T-cell (primary cell): ENCODE measurements around the gene UGT2A3. TPM values are rescaled to one million over a fixed set of nuclear protein-coding genes. Genes with fewer than 3 reads are reported as not detected.

Source experiments
- ATAC-seq, 4 experiments: fragments of 200-7000 bp in 3 of 4; fragments of 150-1000 bp in 1 of 4; cut with Tn5 transposase; replicated peaks in 1 of 4; 1 replicate in 3 of 4; 2 replicates in 1 of 4; pipeline ENCODE4 v1.10.0; 2021; ENCODE audit warnings: moderate library complexity in 3 of 4, mild to moderate bottlenecking in 2 of 4, moderate number of reproducible peaks in 1 of 4
- CTCF ChIA-PET, 2 donors: fragments of 300-600 bp; sonication (Branson Sonifier 250); formaldehyde crosslinking; loops; one replicate each; lab custom pipeline; 2022; ENCODE audit warnings: antibody characterized with exemption in 2 of 2; lab: Charles Lee
- POLR2A ChIA-PET, 2 donors: fragments of 300-600 bp; sonication (Branson Sonifier 250); formaldehyde crosslinking; loops; one replicate each; lab custom pipeline; 2022; ENCODE audit warnings: antibody characterized with exemption in 2 of 2; lab: Charles Lee
- DNase-seq, 35 experiments: peaks; one replicate each; pipeline versions ENCODE4 v3.0.0 to v3.0.0-alpha.2; 2013 to 2023
- H3K27ac ChIP-seq: one replicate; pipeline ENCODE4 v1.5.1; 2013; ENCODE audit warnings: low read length
- H3K27me3 ChIP-seq, 2 experiments: replicated peaks in 1 of 2; 1 replicate in 1 of 2; 2 replicates in 1 of 2; pipeline versions ENCODE4 v1.6.1 to v1.7.0; 2013; ENCODE audit warnings: low read length in 1 of 2, mixed read lengths in 1 of 2; ENCODE audit not compliant: control insufficient read depth in 2 of 2, insufficient read depth in 2 of 2; ENCODE audit errors: extremely low read depth in 1 of 2
- H3K36me3 ChIP-seq, 2 donors: 1 replicate in 1 of 2; 2 replicates in 1 of 2; pipeline versions ENCODE4 v1.6.1 to v1.7.0; 2013; ENCODE audit warnings: low read length in 1 of 2; ENCODE audit not compliant: control insufficient read depth in 2 of 2, insufficient read depth in 1 of 2; ENCODE audit errors: extremely low read depth in 1 of 2
- H3K4me1 ChIP-seq, 2 experiments: 1 replicate in 1 of 2; 2 replicates in 1 of 2; pipeline versions ENCODE4 v1.6.1 to v1.7.0; 2013; ENCODE audit warnings: low read length in 2 of 2, mixed read lengths in 1 of 2; ENCODE audit not compliant: insufficient read depth in 2 of 2, control insufficient read depth in 1 of 2; ENCODE audit errors: extremely low read depth in 1 of 2
- H3K4me3 ChIP-seq, 2 donors: 1 replicate in 1 of 2; 2 replicates in 1 of 2; pipeline versions ENCODE4 v1.5.1 to v1.7.0; 2013; ENCODE audit warnings: mild to moderate bottlenecking in 2 of 2, low read length in 1 of 2, moderate library complexity in 1 of 2; ENCODE audit not compliant: control insufficient read depth in 1 of 2; ENCODE audit errors: extremely low read depth in 1 of 2
- H3K9me3 ChIP-seq: 2 replicates; pipeline ENCODE4 v1.7.0; 2013
- H3K27ac Mint-ChIP-seq, 2 donors: one replicate each; pipeline ENCODE4 v1.8.0; 2020 to 2021; ENCODE audit warnings: mild to moderate bottlenecking in 2 of 2, mixed read lengths in 2 of 2
- H3K27me3 Mint-ChIP-seq, 2 donors: one replicate each; pipeline ENCODE4 v1.8.0; 2021 to 2022; ENCODE audit warnings: mixed read lengths in 2 of 2
- H3K36me3 Mint-ChIP-seq: one replicate; pipeline ENCODE4 v1.8.0; 2021; ENCODE audit warnings: mixed read lengths
- H3K4me1 Mint-ChIP-seq, 3 donors: one replicate each; pipeline ENCODE4 v1.8.0; 2020 to 2022; ENCODE audit warnings: mixed read lengths in 3 of 3, mild to moderate bottlenecking in 1 of 3
- H3K4me3 Mint-ChIP-seq, 3 donors: one replicate each; pipeline ENCODE4 v1.8.0; 2020 to 2022; ENCODE audit warnings: mild to moderate bottlenecking in 3 of 3, mixed read lengths in 3 of 3, moderate library complexity in 3 of 3
- H3K9me3 Mint-ChIP-seq, 3 donors: one replicate each; pipeline ENCODE4 v1.8.0; 2020 to 2022; ENCODE audit warnings: mixed read lengths in 3 of 3
- WGBS: methylation state at CpG from one replicate; pipeline ENCODE4 v1.1.5; 2013; ENCODE audit warnings: missing lambda C conversion rate; ENCODE audit not compliant: insufficient coverage; 5-methylcytosine and 5-hydroxymethylcytosine counted together
- total RNA-seq, 35 experiments: library from RNA in 6 of 35; stranded (reverse) in 6 of 35; fragments of 120-200 nt in 1 of 35; gene quantifications; one replicate each; pipeline versions ENCODE4 v1.2.1 to v1.2.4 and lab custom pipeline; 2013 to 2026

Gene UGT2A3
- total RNA-seq (under 1 TPM in 1 of 5 donors, not detected in 4; 0.18 TPM), total RNA-seq (lab: John Stamatoyannopoulos, UW) (0 reads per million in 29 experiments)
- 0.98 TPM for total RNA-seq (2013)

DNA sequence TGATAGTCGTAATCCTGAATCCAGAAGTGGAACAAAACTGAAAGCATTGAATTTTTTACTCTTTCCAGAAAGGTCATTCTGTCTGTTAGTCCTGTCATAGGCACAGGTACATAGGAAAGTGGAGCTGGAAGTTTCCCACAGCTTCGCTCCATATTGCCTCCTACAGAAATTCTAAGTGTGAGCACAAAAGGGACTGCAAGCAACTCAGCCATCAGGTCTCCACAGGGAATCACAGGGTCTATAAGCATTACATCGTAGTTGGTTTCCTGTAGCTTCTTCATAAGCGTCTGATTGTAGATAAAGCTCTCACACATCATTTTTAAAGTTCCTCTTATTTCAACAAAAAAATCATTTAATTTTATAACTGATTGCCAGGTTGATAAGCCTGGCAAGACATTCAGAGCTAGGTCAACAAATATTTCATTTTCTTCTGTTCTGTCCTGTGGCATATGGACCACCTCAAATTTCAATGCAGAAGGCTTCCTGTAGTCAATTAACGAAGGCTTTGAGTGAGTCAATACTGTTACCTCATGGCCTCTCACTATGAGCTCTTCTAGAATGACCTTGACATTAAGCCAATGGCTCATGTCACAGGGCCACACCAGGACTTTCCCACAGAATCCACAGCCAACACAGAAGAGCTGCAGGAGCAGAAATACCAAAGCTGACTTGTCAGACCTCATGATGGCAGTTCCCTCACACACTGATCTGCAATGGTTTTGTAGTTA is at the start of gene UGT2A3:
UGT2A3 (minus strand) TSS at position 727 of the 728 bp plus-strand sequence; CDS start at position 683, 44 bp downstream.
- H3K27me3 Mint-ChIP-seq = no peaks in the 10 kb centered on the region
- POLR2A ChIA-PET = no interaction called here
- no peaks in the 10 kb centered on the region for H3K4me1 Mint-ChIP-seq
- no peak within 1 kb of the TSS for H3K4me3 ChIP-seq
- ATAC-seq = no peak
- H3K9me3 ChIP-seq = no peaks in the 10 kb centered on the region
- H3K9me3 Mint-ChIP-seq = peaks cover 0 to 3% (median 0%) of the 10 kb centered on the region in 3 donors
- CTCF ChIA-PET = no interaction called here
- H3K27me3 ChIP-seq = no peaks in the 10 kb centered on the region
- H3K36me3 ChIP-seq = no peaks in the 10 kb centered on the region
- no peak for DNase-seq
- no peaks in the 10 kb centered on the region for H3K4me1 ChIP-seq
- H3K4me3 Mint-ChIP-seq = no peak within 1 kb of the TSS
- WGBS = 65% methylated on average over 2 of the region's 5 CpGs
- H3K27ac ChIP-seq = no peak within 1 kb of the TSS
- H3K36me3 Mint-ChIP-seq = no peaks in the 10 kb centered on the region
- no peak within 1 kb of the TSS for H3K27ac Mint-ChIP-seq

DNA sequence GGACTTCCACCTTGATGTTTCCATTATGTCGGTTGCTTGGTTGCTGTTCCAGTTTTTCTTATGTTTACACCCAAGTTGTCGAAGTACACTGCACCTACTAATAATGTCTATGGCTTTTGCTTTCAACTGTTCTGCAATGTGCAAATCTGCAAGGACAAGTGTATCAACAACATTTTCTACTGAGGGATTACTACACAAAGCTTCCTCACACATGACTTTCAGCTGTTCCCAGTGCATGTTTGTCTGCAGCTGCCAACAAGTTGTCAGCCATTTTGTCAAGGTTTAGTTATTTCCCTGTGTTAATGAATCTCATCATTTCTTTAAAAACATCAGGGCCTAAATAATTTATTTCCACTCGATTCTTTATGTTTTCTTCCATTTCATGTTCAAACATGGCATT is 45.4 kb upstream of the UGT2A3 start:
- no peaks in the 10 kb centered on the region for H3K27me3 Mint-ChIP-seq
- no peak overlapping the region for H3K27ac Mint-ChIP-seq
- H3K9me3 ChIP-seq = no peaks in the 10 kb centered on the region
- 93% methylated on average over 2 of the region's 3 CpGs for WGBS
- ATAC-seq (no peak), DNase-seq (no peak)
- H3K4me1 Mint-ChIP-seq = no peaks in the 10 kb centered on the region
- ChIA-PET CTCF (no interaction called here), POLR2A (no interaction called here)
- no peaks in the 10 kb centered on the region for H3K36me3 Mint-ChIP-seq
- no peaks in the 10 kb centered on the region for H3K9me3 Mint-ChIP-seq
- H3K4me1 ChIP-seq = no peaks in the 10 kb centered on the region
- no peaks in the 10 kb centered on the region for H3K36me3 ChIP-seq
- no peak overlapping the region for H3K4me3 Mint-ChIP-seq
- no peak overlapping the region for H3K4me3 ChIP-seq
- no peak overlapping the region for H3K27ac ChIP-seq
- H3K27me3 ChIP-seq = no peaks in the 10 kb centered on the region

DNA sequence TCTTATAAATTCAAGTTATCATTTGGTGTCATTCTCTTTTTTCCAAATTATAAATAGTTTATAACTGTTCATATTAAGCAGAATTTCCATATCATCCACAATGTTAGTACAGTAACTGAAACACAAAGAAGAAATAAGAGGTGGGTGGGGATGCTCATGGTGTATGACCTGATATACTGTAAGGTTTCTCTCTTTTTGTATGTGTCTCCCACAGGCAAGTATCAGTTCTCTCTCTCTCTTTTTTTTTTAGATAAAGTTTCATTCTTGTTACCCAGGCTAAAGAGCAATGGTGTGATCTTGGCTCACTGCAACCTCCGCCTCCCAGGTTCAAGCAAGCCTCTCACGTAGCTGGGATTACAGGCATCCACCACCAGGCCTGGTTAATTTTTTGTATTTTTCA is 43.7 kb upstream of the UGT2A3 start:
- Histone ChIP-seq H3K27me3 (no peaks in the 10 kb centered on the region), H3K27ac (no peak overlapping the region), H3K4me3 (no peak overlapping the region), H3K4me1 (no peaks in the 10 kb centered on the region), H3K9me3 (no peaks in the 10 kb centered on the region), H3K36me3 (no peaks in the 10 kb centered on the region)
- Mint-ChIP-seq H3K36me3 (no peaks in the 10 kb centered on the region), H3K27ac (no peak overlapping the region), H3K4me3 (no peak overlapping the region), H3K27me3 (no peaks in the 10 kb centered on the region), H3K9me3 (no peaks in the 10 kb centered on the region), H3K4me1 (no peaks in the 10 kb centered on the region)
- ChIA-PET POLR2A (no interaction called here), CTCF (no interaction called here)
- no CpG with 5 or more reads among the region's 2 CpGs for WGBS
- ATAC-seq (no peak), DNase-seq (no peak)

DNA sequence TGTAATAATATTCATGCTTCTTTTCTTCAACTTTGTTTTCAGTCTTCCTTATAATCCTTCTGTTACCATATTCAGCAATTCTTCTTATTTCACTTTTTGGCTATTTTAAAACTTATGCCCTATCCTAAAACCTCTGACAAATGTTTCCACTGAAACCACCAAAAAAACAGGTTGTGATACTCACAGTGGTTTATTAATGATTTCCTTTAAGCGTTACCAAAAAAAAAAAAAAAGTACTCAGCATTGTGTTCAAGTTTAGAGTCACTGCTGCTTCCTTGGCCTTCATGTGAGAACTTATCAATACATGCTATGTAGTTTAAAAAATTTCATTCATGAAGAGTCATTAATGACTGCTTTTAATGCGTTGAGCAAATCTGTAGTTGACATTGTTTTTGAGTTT is 35.4 kb upstream of the UGT2A3 start:
- ChIA-PET POLR2A (no interaction called here), CTCF (no interaction called here)
- ATAC-seq (no peak), DNase-seq (no peak)
- Mint-ChIP-seq H3K36me3 (no peaks in the 10 kb centered on the region), H3K4me1 (no peaks in the 10 kb centered on the region), H3K9me3 (peaks cover 0 to 10% (median 9%) of the 10 kb centered on the region in 3 donors), H3K4me3 (no peak overlapping the region), H3K27me3 (no peaks in the 10 kb centered on the region), H3K27ac (no peak overlapping the region)
- no peaks in the 10 kb centered on the region for H3K36me3 ChIP-seq
- no peaks in the 10 kb centered on the region for H3K27me3 ChIP-seq
- H3K4me3 ChIP-seq = no peak overlapping the region
- no CpG with 5 or more reads among the region's 2 CpGs for WGBS
- no peak overlapping the region for H3K27ac ChIP-seq
- H3K9me3 ChIP-seq = no peaks in the 10 kb centered on the region
- H3K4me1 ChIP-seq = no peaks in the 10 kb centered on the region

DNA sequence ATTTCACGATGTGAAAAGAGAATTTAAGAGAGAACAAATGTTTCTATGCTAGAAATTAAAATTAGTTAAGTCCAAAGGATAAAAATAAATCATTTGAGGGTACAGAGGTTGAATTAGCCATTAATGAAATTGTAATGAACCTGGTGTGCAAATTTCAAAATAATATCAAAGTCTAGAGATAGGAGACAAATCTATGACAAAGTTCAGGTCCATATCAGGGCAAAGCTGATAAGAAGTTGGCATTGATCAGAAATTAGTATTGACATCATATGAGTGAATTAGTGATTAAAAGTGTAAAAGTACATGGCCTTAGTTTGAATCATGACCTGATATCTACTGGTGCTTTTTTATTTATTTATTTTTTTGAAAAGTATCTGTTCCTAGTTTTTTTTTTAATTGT is 33.8 kb upstream of the UGT2A3 start:
- Mint-ChIP-seq H3K27ac (no peak overlapping the region), H3K36me3 (no peaks in the 10 kb centered on the region), H3K4me3 (no peak overlapping the region), H3K9me3 (peaks cover 0 to 10% (median 9%) of the 10 kb centered on the region in 3 donors), H3K4me1 (no peaks in the 10 kb centered on the region), H3K27me3 (no peaks in the 10 kb centered on the region)
- H3K9me3 ChIP-seq = no peaks in the 10 kb centered on the region
- POLR2A ChIA-PET = no interaction called here
- H3K4me3 ChIP-seq = no peak overlapping the region
- H3K4me1 ChIP-seq = no peaks in the 10 kb centered on the region
- DNase-seq (no peak), ATAC-seq (no peak)
- WGBS = 83% methylated on average over 1 of the region's 1 CpG
- no peaks in the 10 kb centered on the region for H3K27me3 ChIP-seq
- CTCF ChIA-PET = no interaction called here
- H3K36me3 ChIP-seq = no peaks in the 10 kb centered on the region
- no peak overlapping the region for H3K27ac ChIP-seq

DNA sequence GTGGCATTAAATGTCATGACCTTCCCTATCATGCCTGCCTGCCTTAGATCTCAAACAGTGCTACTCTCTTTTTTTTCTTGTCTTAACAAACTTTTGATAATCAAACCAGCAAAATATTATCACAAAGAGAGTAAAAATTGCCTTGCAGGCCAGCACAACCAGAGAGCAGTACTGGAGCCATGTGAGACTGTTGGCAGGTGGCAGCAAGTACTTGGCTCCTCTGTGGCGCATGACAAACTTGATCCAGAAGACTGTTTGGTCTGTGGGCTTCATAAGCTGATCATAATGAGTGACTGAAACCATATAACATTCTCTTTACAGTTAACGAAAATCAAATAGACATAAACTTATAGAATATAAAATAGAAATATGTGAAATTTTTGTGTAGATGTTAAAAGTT is 33.3 kb upstream of the UGT2A3 start:
- Mint-ChIP-seq H3K27ac (no peak overlapping the region), H3K4me1 (no peaks in the 10 kb centered on the region), H3K4me3 (no peak overlapping the region), H3K9me3 (peaks cover 0 to 10% (median 9%) of the 10 kb centered on the region in 3 donors), H3K27me3 (no peaks in the 10 kb centered on the region), H3K36me3 (no peaks in the 10 kb centered on the region)
- DNase-seq (no peak), ATAC-seq (no peak)
- H3K4me3 ChIP-seq = no peak overlapping the region
- whole genome bisulfite sequencing = no CpG with 5 or more reads among the region's 2 CpGs
- H3K27me3 ChIP-seq = no peaks in the 10 kb centered on the region
- H3K36me3 ChIP-seq = no peaks in the 10 kb centered on the region
- ChIA-PET POLR2A (no interaction called here), CTCF (no interaction called here)
- no peak overlapping the region for H3K27ac ChIP-seq
- H3K4me1 ChIP-seq = no peaks in the 10 kb centered on the region
- H3K9me3 ChIP-seq = no peaks in the 10 kb centered on the region
